GM18507 (cell line): ENCODE results near the gene INPP5D.
"Not testable (repeated sequence)": the region's sequence is repeated elsewhere in the genome, so short reads cannot be mapped to it uniquely, and the experiment has no call there.

Experiments used
- DNase-seq: peaks from one replicate; pipeline ENCODE4 v3.0.0; 2011; ENCODE audit warnings: low read depth; ENCODE audit not compliant: insufficient read length; ENCODE audit errors: extremely low spot score
- FAIRE-seq: peaks from 2 replicates; lab custom pipeline; 2011; peaks lifted over from hg19 to GRCh38; lab: Jason Lieb, UNC

Gene INPP5D

DNA sequence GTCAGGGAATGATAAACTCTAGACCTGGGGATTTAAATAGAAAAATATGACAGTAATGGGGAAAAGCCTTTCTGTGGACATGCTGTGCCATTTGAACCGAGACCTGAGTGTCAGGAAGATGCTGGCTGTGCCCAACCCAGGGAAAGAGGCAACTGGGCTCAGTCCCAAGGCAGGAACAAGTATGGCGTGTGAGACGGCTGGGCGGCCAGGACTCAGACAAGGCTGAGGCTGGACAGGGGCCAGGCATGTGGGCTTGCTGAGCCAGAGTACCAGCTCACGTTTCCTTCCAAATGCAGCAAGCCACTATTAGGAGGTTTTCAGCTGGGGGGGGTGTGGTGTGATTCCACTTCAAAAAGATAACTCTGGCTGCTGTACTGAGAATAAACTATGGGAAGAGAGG, 92.4 kb downstream of the INPP5D start:
- DNase-seq (no peak), FAIRE-seq (no peak)

DNA sequence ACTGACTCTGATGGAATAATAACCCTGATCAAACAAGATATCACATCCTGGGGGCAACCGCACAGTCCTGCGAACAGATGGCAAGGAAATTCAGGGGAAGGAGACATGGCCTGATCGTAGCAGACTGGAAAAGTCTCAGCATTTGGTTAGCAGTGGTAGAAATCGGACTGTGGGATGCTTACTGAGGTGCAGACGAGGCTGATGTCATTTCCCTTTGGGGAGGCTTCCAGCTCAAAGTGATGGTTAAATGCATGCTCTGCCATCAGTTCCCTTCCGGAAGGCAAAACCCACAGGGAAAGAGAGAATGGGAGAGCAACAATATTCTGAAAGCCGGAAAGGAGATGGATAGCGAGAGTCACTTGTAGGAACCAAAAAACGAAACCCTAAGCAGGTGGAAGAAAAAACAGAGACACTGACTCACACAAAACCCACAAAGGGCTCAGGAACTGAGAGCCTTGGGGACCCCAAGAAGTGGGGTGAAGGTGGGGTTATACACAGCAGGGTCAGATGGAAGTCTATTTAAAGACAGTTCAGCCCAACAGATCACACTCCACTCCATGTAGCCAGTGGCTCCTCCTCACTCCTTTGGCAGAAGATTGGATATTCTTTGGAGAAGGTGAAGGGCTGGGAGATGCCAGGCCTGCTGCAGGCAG, 93.1 kb downstream of the INPP5D start:
- no peak for DNase-seq
- no peak for FAIRE-seq

DNA sequence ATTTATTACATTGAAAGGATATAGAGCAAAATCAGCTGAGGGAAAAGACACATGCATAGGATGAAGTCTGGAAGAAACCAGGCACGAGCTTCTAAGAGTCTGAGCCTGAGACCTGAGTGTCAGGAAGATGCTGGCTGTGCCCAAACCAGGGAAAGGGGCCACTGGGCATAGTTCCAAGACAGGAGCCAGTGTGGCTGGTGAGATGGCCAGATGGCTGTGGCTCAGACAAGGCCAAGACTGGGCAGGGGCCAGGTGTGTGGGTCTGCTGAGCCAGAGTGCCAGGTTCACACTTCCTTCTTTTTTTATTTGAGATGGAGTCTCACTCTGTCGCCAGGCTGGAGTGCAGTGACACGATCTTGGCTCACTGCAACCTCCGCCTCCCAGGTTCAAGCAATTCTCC, 95.9 kb downstream of the INPP5D start:
- FAIRE-seq (no peak), DNase-seq (no peak)

DNA sequence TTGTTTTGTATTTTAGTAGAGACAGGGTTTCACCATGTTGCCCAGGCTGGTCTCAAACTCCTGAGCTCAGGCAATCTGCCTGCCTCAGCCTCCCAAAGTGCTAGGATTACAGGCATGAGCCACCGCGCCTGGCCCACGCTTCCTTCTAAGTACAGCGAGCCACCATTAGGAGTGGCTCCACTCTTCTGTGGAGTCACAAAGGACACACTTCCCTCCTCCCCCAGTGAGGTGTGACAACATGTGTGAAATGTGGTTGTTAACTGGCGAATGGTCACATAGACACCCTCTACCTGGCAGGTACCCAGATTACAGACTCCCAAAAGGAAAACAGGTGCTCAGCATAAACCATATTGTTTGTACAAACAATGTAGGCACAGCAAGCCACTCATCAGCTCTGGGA, 96.3 kb downstream of the INPP5D start:
- not testable (repeated sequence) for FAIRE-seq, DNase-seq

DNA sequence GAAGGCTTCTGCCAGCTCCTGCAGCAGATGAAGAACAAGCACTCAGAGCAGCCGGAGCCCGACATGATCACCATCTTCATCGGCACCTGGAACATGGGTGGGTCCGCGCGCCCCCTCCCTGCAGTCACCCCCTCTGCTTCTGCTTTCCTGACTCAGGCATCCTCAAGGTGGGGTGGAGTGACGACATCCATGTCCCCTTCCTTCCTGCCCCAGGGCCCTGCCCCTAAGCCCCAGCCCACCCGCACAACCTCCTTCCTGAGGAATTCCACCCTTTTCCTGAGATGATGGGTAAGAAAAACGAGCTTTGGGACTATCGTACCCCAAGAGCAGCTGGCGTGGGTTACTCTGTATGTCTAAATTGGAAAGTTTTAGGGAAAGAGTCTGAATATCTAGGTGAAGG, 101.6 kb downstream of the INPP5D start:
- DNase-seq (no peak), FAIRE-seq (no peak)

DNA sequence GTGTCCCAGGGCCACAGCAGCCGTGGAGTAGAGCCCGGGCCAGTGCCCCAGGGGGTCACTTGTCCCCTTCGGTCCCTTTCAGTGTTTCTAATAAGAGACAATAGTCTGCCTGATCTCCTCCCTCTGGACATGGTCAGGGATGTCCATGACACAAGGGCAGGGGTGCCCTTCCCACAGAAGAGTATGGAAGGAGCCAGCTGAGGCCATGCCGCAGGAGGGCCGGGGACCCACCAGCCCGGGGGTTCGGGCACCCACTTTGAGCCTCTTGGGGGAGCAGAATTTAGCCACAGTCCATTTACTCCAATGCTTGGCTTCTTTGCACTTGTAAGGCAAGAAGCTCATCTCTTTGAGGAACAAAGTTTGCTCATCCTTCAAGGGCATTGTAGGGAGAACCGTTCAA, 102.6 kb downstream of the INPP5D start:
- DNase-seq, result no peak
- FAIRE-seq, result no peak

DNA sequence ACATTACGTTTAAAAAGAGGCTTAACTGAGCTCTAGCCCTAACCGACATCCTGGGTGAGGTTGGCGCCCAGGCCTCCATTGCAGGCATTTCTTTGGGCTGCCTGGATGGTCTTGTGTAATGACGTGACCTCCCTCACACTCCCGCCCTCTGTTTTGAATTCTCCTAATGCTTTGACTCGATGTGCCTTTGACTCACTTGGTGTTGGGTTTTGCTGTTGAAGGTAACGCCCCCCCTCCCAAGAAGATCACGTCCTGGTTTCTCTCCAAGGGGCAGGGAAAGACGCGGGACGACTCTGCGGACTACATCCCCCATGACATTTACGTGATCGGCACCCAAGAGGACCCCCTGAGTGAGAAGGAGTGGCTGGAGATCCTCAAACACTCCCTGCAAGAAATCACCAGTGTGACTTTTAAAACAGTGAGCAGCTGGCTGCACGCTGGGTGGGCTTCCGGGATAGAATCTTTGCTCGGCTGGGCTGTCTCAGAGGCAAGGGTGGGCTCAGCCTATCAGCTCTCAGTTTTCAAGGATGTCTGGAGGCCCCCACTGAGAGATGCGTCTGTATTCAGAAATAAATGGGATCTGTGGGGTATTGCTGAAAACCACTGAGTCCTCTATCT, 103.5 kb downstream of the INPP5D start:
- DNase-seq (no peak), FAIRE-seq (no peak)

DNA sequence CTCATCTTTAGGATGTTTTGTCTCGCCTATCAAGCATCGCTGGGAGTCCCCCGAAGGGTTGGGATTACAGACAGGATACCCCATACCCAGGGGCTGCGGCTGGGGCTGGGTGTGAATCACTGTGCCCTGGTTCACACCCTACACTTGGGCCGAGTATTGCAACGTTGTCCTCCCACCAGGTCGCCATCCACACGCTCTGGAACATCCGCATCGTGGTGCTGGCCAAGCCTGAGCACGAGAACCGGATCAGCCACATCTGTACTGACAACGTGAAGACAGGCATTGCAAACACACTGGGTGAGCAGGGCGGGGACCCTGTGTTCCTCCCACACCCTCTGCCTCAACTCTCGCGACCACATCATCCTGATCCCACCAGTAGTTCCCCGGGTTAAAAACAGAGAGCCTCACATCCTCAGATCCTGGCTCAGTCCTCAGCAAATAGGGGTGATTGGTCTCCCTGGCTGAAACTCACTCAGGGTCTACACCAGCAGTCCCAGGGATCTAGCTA, 104.0 kb downstream of the INPP5D start:
- DNase-seq, result no peak

DNA sequence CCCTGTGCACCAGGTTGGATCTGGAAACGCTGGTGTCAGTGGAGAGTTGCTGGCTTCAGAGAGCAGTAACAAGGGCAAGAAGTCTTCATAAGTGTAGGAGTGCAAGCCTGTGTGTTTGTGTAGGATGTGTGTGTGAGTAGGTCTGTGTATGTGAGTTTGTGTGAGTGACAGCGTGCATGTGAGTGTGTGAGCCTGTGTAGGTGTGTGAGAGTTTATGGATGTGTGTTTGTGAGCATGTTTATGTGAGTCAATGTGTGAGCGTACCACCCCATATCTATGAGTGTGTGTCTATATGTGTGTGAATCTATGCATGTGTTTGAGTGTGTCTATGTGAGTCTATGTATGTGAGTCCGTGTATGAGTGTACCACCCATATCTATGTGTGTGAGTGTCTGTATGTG, 104.8 kb downstream of the INPP5D start:
- DNase-seq (no peak), FAIRE-seq (no peak)

More for the DNA sequence above, 104.0 kb downstream of the INPP5D start:
- FAIRE-seq, result no peak

DNA sequence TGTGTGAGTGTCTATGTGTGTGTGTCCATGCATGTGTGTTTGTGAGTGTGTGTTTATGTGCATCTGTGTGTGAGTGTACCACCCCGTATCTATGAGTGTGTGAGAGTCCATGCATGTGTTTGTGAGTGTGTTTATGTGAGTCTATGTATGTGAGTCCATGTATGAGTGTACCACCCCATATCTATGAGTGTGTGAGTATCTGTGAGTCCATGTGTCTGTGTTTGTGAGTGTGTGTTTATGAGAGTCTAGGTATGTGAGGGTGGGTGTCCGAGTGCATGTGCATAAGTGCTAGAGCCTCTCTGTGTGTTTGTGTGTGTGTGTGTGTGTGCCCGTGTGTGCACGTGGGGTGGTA, 105.4 kb downstream of the INPP5D start:
- DNase-seq (no peak), FAIRE-seq (no peak)

DNA sequence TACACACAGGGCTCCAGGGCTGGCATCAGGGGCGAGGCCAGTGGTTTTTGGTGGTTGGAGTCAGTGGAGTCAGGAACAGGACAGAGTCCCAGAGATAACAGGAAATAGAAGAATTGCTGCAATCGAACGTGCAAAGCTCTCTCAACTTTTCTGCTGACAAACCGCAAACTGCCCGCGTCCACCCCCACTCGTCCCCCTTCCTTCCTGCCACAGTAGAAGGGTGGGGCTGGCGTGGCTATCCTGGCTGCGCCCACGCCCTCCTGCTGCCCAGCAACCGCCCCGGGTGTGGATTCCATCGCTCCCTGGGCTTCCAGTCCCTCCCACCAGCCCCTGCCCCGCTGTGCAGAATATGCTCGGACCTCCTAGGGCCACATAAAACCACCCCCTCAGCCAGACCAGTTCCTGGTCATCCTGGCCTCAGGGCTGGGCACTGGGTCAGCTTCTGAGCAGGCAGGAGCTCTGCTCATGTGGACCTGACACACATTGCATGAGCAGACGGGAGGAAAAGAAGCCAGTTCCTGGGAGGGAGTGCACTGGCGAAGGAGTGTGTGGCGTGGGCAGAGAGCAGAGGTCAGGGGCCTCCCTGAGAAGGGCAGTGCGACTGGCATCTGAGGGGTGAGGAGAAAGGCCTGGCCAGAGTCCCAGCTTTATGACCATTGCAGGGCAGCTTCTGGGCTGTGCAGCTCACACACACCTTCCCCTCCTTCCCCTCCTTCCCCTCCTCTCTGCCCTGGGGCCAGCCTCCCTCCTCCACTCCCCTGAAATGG, 105.9 kb downstream of the INPP5D start:
- no peak for FAIRE-seq
- no peak for DNase-seq

DNA sequence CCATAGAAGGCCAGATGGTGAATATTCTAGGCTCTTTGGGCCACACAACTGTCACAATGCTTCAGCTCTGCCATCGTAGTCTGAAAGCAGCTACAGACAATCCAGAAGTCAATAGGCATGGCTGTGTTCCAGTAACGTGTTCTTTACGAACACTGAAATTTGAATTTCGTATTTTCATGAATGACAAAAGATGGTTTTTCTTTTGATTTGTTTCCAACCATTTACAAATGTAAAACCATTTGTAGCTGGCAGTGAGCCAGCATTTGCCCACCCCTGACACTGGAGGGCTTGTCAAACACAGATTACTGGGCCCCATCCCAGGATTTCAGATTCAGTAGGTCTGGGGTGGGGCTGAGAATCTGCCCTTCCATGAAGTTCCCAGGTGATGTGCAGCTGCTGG, 108.3 kb downstream of the INPP5D start:
- DNase-seq (no peak), FAIRE-seq (no peak)

DNA sequence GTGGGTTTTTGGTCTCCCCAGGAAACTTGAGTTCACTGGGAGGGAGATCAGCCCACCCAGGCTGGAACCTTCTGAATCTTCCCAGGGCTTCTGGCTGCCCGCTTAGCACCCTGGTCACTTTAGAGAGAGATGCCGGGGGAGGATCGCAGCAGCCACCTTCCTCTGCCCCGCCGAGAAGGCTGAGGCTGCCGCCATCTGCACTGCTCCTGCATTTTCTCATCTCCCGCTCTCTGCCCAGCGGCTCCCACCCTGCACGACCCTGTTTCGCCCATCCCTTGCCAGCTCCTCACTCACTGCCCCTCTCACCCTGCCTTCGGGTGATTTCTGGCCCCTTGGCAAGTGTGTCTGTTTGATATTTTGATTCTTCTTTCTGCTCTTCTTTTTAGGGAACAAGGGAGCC, 108.8 kb downstream of the INPP5D start:
- no peak for DNase-seq
- no peak for FAIRE-seq

DNA sequence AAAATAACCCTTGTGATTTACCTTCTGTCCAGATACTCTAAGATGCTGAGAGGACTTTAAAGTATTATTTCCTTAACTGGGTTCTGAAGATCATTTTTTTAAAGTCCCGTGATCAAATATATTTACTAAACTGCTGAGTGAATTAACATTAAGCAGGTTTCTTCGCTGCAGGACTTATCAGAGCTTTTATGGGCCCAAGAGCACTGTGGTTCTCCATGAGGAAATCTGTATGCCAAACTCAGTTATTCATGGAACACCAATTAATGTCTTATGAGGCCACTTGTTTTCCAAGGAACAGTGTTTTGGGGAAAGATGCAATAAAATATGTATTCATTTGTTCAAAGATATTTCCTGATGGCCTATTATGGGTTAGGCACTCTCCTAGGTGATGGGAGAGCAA, 111.2 kb downstream of the INPP5D start:
- DNase-seq (no peak), FAIRE-seq (no peak)

DNA sequence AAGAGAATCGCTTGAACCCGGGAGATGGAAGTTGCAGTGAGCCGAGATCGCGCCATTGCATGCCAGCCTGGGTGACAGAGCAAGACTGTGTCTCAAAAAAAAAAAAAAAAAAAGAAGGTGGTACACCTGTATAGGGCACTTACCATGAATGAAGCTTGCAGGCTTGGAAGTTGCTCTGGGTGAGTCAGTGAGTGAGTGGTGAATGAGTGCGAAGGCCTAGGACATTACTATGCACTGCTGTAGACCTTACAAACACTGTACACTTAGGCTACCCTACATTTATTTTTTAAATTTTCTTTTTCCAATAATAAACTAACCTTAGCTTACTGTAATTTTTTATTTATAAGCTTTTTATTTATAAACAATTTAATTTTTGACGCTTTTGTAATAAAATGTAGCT, 113.0 kb downstream of the INPP5D start:
- FAIRE-seq (no peak), DNase-seq (no peak)

DNA sequence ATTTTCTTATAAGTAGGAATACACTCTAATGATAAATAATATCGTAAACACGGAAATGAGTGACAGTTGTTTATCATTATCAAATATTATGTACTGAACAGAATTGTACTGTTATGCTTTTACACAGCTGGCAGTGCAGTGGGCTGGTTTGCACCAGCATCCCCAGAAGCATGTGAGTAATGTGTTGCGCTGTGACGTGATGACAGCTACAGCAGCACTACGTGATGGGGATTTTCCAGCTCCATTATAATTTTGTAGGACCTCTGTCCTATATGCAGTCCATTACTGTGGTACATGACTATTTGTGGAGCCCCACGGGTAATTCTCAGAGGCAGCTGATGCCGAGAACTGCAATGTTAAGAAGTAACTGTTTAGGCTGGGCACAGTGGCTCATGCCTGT, 114.0 kb downstream of the INPP5D start:
- FAIRE-seq, result no peak
- DNase-seq, result no peak

DNA sequence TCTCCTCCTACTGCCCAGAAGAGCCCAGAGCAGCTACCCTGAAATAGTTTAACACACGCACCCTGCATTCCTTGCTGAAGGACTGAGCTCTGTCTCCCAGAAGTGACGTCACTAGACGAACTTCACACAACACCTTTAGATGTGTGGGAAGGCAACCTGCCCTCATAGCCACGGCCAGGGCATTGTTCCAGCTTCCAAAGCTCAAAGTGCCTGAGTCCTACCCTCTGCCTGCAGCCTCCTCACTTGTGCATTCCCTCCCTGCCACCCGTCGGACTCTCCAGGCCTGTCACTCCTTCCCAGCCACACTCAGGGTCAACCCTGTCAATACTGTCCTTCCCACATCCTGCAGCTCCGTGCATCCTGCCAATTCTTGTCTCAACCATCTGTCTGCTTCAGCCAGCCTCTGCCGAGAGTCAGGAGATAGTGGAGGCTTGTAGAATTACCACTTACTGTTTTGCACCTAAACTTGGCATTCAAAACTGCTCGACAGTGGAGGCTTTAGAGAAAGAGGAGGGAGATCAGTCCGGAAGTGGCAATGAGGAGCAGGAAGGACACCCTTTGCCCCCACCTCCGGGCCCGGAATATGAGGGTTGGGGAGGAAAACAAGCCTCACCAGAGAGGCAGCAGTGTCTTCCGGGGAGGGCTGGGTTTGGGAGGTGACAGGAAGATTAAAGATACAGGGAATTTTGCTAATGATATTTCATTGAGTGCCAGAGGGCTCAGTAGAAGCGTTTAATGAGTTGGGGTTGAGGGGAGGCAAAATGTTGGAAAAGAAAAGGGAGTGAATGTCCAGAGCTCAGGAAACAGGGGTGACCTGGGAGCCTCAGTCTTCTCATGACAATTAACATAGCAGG, 119.1 kb downstream of the INPP5D start:
- DNase-seq (no peak), FAIRE-seq (no peak)

DNA sequence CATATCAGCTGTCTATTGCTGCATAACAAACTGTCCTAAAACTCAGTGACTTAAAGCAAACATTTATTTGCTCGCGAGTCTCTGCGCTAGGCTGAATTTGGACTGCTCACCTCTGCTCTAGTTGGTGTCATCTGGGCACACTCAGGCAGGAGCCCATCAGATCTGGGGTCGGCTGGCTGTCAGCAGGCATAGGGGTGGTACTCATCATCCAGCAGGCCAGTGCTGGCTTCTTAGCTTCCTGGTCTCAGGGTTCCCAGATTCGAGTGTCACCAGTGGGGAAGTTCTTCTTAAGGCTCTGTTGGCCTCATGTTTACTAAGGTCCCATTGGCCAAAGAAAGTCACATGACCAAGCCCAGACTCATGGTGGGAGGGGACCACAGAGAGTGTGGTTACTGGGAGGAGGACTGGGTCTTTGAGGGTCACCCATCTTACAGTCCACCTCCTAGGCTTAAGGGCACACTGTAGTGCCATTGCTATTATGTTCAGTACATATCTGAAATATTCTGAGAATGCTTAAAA, 119.8 kb downstream of the INPP5D start:
- DNase-seq (no peak), FAIRE-seq (no peak)

DNA sequence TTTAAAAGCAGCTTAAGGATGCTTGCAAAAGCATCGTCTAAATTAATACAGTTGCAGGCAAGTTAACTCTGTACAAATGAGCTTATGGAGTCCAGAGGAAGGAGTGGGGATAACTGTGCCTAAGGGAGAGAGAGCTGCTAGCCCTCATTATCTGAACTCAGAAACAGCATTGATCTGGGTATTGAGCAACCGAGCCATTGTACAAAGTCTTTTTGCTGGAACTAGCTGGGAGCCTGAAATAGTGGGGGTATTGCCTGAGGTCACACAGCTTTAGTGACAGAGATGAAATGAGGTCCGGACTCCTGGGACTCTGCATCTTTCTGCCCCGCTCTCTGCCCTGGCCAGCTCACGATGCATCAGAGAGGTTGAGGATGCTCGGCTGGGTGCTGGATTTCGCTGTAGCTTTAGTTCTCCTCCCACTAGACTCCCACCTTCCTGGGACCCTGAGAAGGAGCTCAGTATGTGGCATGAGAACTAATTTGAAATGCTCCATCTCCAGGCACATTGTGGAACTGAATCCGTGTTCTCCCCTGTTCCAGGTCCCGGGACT, 123.8 kb downstream of the INPP5D start:
- FAIRE-seq, result no peak
- no peak for DNase-seq
